K562 (cell line): ENCODE measurements around the gene STIM1. TPM values are rescaled to one million over a fixed set of nuclear protein-coding genes. Genes with fewer than 3 reads are reported as not detected.

Source experiments
- ATAC-seq: fragments of 200-7000 bp; cut with Tn5 transposase; 3 replicates; pipeline ENCODE4 v1.9.1; 2020; ENCODE audit warnings: moderate library complexity
- BruUV-seq: library from RNA; stranded (reverse); fragments of 400-500 nt; replicated peaks from 2 replicates; lab custom pipeline; 2021; lab: Mats Ljungman, UMichigan
- CTCF ChIA-PET: fragments of 300-600 bp; formaldehyde crosslinking; extraction: SDS; loops from one replicate; lab custom pipeline; 2021; ENCODE audit warnings: low intra/inter-chr PET ratio; lab: Yijun Ruan, JAX
- POLR2A ChIA-PET: fragments of 300-600, 350-650 bp; sonication (Branson Sonifier 250); formaldehyde crosslinking; extraction: SDS; loops from one replicate; lab custom pipeline; 2021; ENCODE audit warnings: antibody characterized with exemption, inconsistent platforms; lab: Yijun Ruan, JAX
- DNase-seq, 4 experiments: peaks; one replicate each; pipeline versions ENCODE4 v3.0.0 to v3.0.0-alpha.2; 2011 to 2018; ENCODE audit warnings: low spot score in 3 of 4, mixed read lengths in 3 of 4; ENCODE audit errors: extremely low read depth in 1 of 4
- FAIRE-seq: peaks from 2 replicates; lab custom pipeline; 2011; peaks lifted over from hg19 to GRCh38; lab: Jason Lieb, UNC
- H2AFZ ChIP-seq: 2 replicates; pipeline ENCODE4 v1.6.0; 2011; ENCODE audit warnings: low read depth, low read length, control low read depth, inconsistent platforms
- H3K27ac ChIP-seq: fragments of 200-600 bp; 3 replicates; pipeline ENCODE4 v1.8.0; 2011; ENCODE audit warnings: low read depth, mild to moderate bottlenecking, control low read depth, inconsistent platforms, low read length, moderate library complexity, mixed read lengths; ENCODE audit errors: extremely low read depth
- H3K27me3 ChIP-seq, 2 experiments: fragments of 300-600 bp in 1 of 2; 2 replicates in 1 of 2; 3 replicates in 1 of 2; pipeline versions ENCODE4 v1.6.0 to v1.8.0; 2011; ENCODE audit warnings: inconsistent platforms in 2 of 2, low read length in 2 of 2, mild to moderate bottlenecking in 1 of 2, mixed read lengths in 1 of 2, moderate library complexity in 1 of 2; ENCODE audit not compliant: control insufficient read depth in 2 of 2, insufficient read depth in 2 of 2
- H3K36me3 ChIP-seq: fragments of 300-600 bp; 3 replicates; pipeline ENCODE4 v1.8.0; 2011; ENCODE audit warnings: mild to moderate bottlenecking, low read length, inconsistent platforms; ENCODE audit not compliant: control insufficient read depth, insufficient read depth
- H3K4me1 ChIP-seq, 2 experiments: fragments of 200-600 bp in 1 of 2; replicated peaks in 1 of 2; 2 replicates in 1 of 2; 3 replicates in 1 of 2; pipeline versions ENCODE4 v1.5.1 to v1.8.0; 2011; ENCODE audit warnings: inconsistent platforms in 2 of 2, low read length in 2 of 2, mild to moderate bottlenecking in 1 of 2, mixed read lengths in 1 of 2, moderate library complexity in 1 of 2; ENCODE audit not compliant: control insufficient read depth in 2 of 2, insufficient read depth in 2 of 2
- H3K4me2 ChIP-seq: 2 replicates; pipeline ENCODE4 v1.6.1; 2011; ENCODE audit warnings: low read length, control low read depth, inconsistent platforms, mixed read lengths; ENCODE audit not compliant: insufficient read depth
- H3K4me3 ChIP-seq: fragments of 200-600 bp; sonication (generic), shearing (Covaris generic); 2 replicates; pipeline ENCODE4 v1.5.1; 2016; ENCODE audit warnings: control low read depth, inconsistent platforms
- H3K79me2 ChIP-seq: fragments of 200-600 bp; 3 replicates; pipeline ENCODE4 v1.8.0; 2011; ENCODE audit warnings: low read length, inconsistent platforms; ENCODE audit not compliant: control insufficient read depth, insufficient read depth
- H3K9ac ChIP-seq, 2 experiments: 2 replicates each; pipeline versions ENCODE4 v1.6.0 to v1.6.1; 2011; ENCODE audit warnings: low read depth in 2 of 2, low read length in 2 of 2, control low read depth in 1 of 2, inconsistent platforms in 1 of 2, mild to moderate bottlenecking in 1 of 2, mixed read lengths in 1 of 2; ENCODE audit not compliant: insufficient read depth in 1 of 2
- H3K9me1 ChIP-seq: one replicate; pipeline ENCODE4 v1.6.0; 2011; ENCODE audit warnings: inconsistent platforms, mild to moderate bottlenecking, low read length, moderate library complexity; ENCODE audit not compliant: control insufficient read depth, insufficient read depth
- H3K9me3 ChIP-seq: replicated peaks from 2 replicates; pipeline ENCODE4 v1.5.1; 2011; ENCODE audit warnings: low read depth, low read length, inconsistent platforms; ENCODE audit not compliant: control insufficient read depth, insufficient read depth
- H4K20me1 ChIP-seq: replicated peaks from 2 replicates; pipeline ENCODE4 v1.6.1; 2011; ENCODE audit warnings: low read length, inconsistent platforms, mixed read lengths; ENCODE audit not compliant: control insufficient read depth, insufficient read depth
- E2F4 ChIP-seq: sonication (generic); formaldehyde crosslinking; IDR thresholded peaks from 2 replicates; pipeline ENCODE4 v1.8.0; 2022; ENCODE audit warnings: mild to moderate bottlenecking, low read depth, missing genetic modification reagents
- ELF1 ChIP-seq: fragments of 200-800 bp; sonication (Bioruptor generic); IDR thresholded peaks from 2 replicates; pipeline ENCODE4 v1.6.1; 2016; ENCODE audit warnings: missing genetic modification characterization, missing compliant biosample characterization
- ETV6 ChIP-seq, 3 experiments: fragments of 150-350 bp in 1 of 3; sonication (generic) in 1 of 3; formaldehyde crosslinking in 1 of 3; IDR thresholded peaks; 2 replicates each; pipeline versions ENCODE4 v1.6.1 to v1.8.0; 2014 to 2022; ENCODE audit warnings: borderline replicate concordance in 2 of 3, low read depth in 2 of 3, antibody characterized with exemption in 1 of 3, low read length in 1 of 3, mild to moderate bottlenecking in 1 of 3, missing genetic modification reagents in 1 of 3
- RAD21 ChIP-seq, 2 experiments: fragments of 250-450 bp in 1 of 2; fragments of 450-650 bp in 1 of 2; sonication (Bioruptor Pico) in 1 of 2; formaldehyde crosslinking in 1 of 2; IDR thresholded peaks in 1 of 2; conservative IDR thresholded peaks in 1 of 2; 2 replicates each; pipeline versions ENCODE4 v1.4.0 to v1.8.0; 2020 to 2022; ENCODE audit warnings: mild to moderate bottlenecking in 2 of 2, moderate library complexity in 1 of 2
- RBM25 ChIP-seq: fragments of 200-400 bp; formaldehyde crosslinking; IDR thresholded peaks from 2 replicates; pipeline ENCODE4 v1.6.1; 2018; ENCODE audit warnings: low read length, low read depth, moderate library complexity; ENCODE audit not compliant: severe bottlenecking
- RERE ChIP-seq: sonication (generic); formaldehyde crosslinking; IDR thresholded peaks from 2 replicates; pipeline ENCODE4 v1.8.0; 2023; ENCODE audit warnings: missing genetic modification reagents, mild to moderate bottlenecking, borderline replicate concordance
- SAFB ChIP-seq: fragments of 200-400 bp; formaldehyde crosslinking; IDR thresholded peaks from 2 replicates; pipeline ENCODE4 v1.6.1; 2017; ENCODE audit warnings: low read depth, low read length, borderline replicate concordance
- SIX5 ChIP-seq, 2 experiments: IDR thresholded peaks; 2 replicates each; pipeline ENCODE4 v1.6.1; 2011; ENCODE audit warnings: low read length in 2 of 2, borderline replicate concordance in 1 of 2, low read depth in 1 of 2, mild to moderate bottlenecking in 1 of 2, moderate library complexity in 1 of 2; ENCODE audit not compliant: insufficient read depth in 1 of 2
- STAT5B ChIP-seq: fragments of 250-450 bp; sonication (Bioruptor Pico); IDR thresholded peaks from 2 replicates; pipeline ENCODE4 v1.8.0; 2021; ENCODE audit warnings: mild to moderate bottlenecking, inconsistent platforms
- TGIF2 ChIP-seq: sonication (generic); formaldehyde crosslinking; IDR thresholded peaks from 2 replicates; pipeline ENCODE4 v1.8.1; 2022; ENCODE audit warnings: mild to moderate bottlenecking, missing genetic modification reagents, moderate library complexity
- ZNF217 ChIP-seq: sonication (generic); formaldehyde crosslinking; IDR thresholded peaks from 2 replicates; pipeline ENCODE4 v1.8.0; 2022; ENCODE audit warnings: mild to moderate bottlenecking, missing genetic modification reagents
- ZNF316 ChIP-seq: fragments of 450-650 bp; IDR thresholded peaks from 2 replicates; pipeline ENCODE4 v1.6.1; 2016
- ZNF655 ChIP-seq: fragments of 250-450 bp; sonication (Bioruptor Pico); IDR thresholded peaks from 2 replicates; pipeline ENCODE4 v1.5.0; 2021
- ZSCAN32 ChIP-seq: fragments of 450-650 bp; formaldehyde crosslinking; IDR thresholded peaks from 2 replicates; pipeline ENCODE4 v1.4.0; 2020; ENCODE audit warnings: mild to moderate bottlenecking, moderate library complexity
- WGBS: fragments of 100-300 bp; shearing (Covaris generic); methylation state at CpG from one replicate; pipeline ENCODE4 v1.1.6; 2016; ENCODE audit warnings: low coverage, mixed read lengths; ENCODE audit not compliant: insufficient coverage; ENCODE audit errors: missing lambda C conversion rate; 5-methylcytosine and 5-hydroxymethylcytosine counted together
- in situ Hi-C: fragments of 300-500 bp; cut with MboI; formaldehyde crosslinking; loops from 4 replicates; pipeline ENCODE4 v1.15.0; 2018; ENCODE audit warnings: inconsistent platforms, mixed read lengths
- intact Hi-C: fragments of 100-400 bp; cut with micrococcal nuclease; formaldehyde crosslinking; loops from 2 replicates; pipeline ENCODE4 v1.14.2; 2022
- polyA plus RNA-seq, 8 experiments: library from polyadenylated mRNA; depleted of rRNA in 4 of 8; stranded (reverse) in 5 of 8; unstranded in 3 of 8; fragments of >200 nt; fragmentation: Nextera tagmentation in 2 of 8; fragmentation: Illumina TruSeq in 1 of 8; extraction: Ambion mirVana in 2 of 8; extraction: Trizol in 1 of 8; gene quantifications; 2 replicates each; pipeline versions ENCODE4 v1.2.1 to v1.2.3, GENCODE V29; 2011 to 2014; ENCODE audit warnings: inconsistent platforms in 1 of 8, missing spikeins in 1 of 8
- total RNA-seq, 7 experiments: library from RNA; depleted of rRNA in 6 of 7; stranded (reverse); fragments of >200 nt in 6 of 7; fragmentation: Illumina TruSeq in 2 of 7; extraction: Trizol in 2 of 7; gene quantifications; 2 replicates each; pipeline versions ENCODE4 v1.2.1 to v1.2.3, GENCODE V29; 2011 to 2021; ENCODE audit warnings: low replicate concordance in 1 of 7

Gene STIM1
- total and polyA plus RNA-seq, 9 of the 15 experiments (the other 6 are each of a cell fraction or from before 2014, with no cell fraction given), result 7.7 to 50.5 (median 22.5) TPM

- CTCF ChIA-PET, result no interaction called here
- TF ChIP-seq ZNF655 (CRISPR knock-in tag) (no peak), ETV6 (IDR thresholded peaks at IDR 0.05; ENCODE audit: borderline replicate concordance in 1 of 2, low read depth in 2 of 2, low read length in 1 of 2) (no peak), ETV6 (CRISPR knock-in tag; IDR thresholded peaks at IDR 0.05; ENCODE audit: borderline replicate concordance) (no peak), E2F4 (no peak), ZSCAN32 (CRISPR knock-in tag) (no peak), RERE (no peak), STAT5B (CRISPR knock-in tag) (no peak), TGIF2 (CRISPR knock-in tag) (no peak), ZNF316 (no peak), ELF1 (tag) (no peak), SIX5 (IDR thresholded peaks at IDR 0.05; ENCODE audit: borderline replicate concordance in 1 of 2, insufficient read depth in 1 of 2, low read depth in 1 of 2, low read length in 2 of 2) (no peak), ZNF217 (no peak), SAFB (no peak), RAD21 (CRISPR knock-in tag; conservative IDR thresholded peaks at IDR 0.05 in 1 of 2, IDR thresholded peaks at IDR 0.05 in 1 of 2) (peak in 1 of 2 experiments; percentile 7; a peak in 1 of 4 replicates), RBM25 (peak; percentile 10)
Observed at GRCh38 chr11:3832816-3833215, 22.6 kb upstream of the STIM1 start.

More at GRCh38 chr11:3832816-3833215, 22.6 kb upstream of the STIM1 start:
- intact Hi-C loops, result no loop called here
- DNase-seq (no peak), ATAC-seq (no peak), FAIRE-seq (no peak)
- in situ Hi-C loops, result no loop called here
- H3K4me2 ChIP-seq, result peak overlapping the region; percentile 82
- no peaks in the 10 kb centered on the region; the same call in 1 of the 2 replicates for H4K20me1 ChIP-seq
- no peaks in the 10 kb centered on the region for H3K27me3 ChIP-seq
- H3K4me3 ChIP-seq, result no peak overlapping the region
- H2AFZ ChIP-seq, result no peak overlapping the region
- peaks cover 97% of the 10 kb centered on the region for H3K79me2 ChIP-seq
- H3K4me1 ChIP-seq, result peaks cover 49 to 68% of the 10 kb centered on the region in 2 experiments
- WGBS, result 85% methylated on average over 2 of the region's 2 CpGs
- peak overlapping the region; percentile 2 to 76; a peak in 3 of 4 replicates for H3K9ac ChIP-seq
- no TSS peak for BruUV-seq
- H3K27ac ChIP-seq, result peak overlapping the region; percentile 94
- POLR2A ChIA-PET, result interaction anchor here (0.5 to 2.5 kb wide), 3 partner anchors 8 to 189 kb away, joined by 3 to 8 read pairs (median 3); no protein-coding TSS in a partner anchor
- H3K9me1 ChIP-seq, result no peaks in the 10 kb centered on the region
- H3K36me3 ChIP-seq, result peaks cover 82% of the 10 kb centered on the region
- no peaks in the 10 kb centered on the region for H3K9me3 ChIP-seq
